HG03571 (cell line): Measurements from ENCODE around the gene BET1L.
A peak's percentile ranks its signal among the peaks of the same experiment; 100 is the strongest.

Experiments
- ATAC-seq: cut with Tn5 transposase; IDR thresholded peaks from one replicate; pipeline ENCODE4 v1.9.1; 2021; ENCODE audit not compliant: unreplicated experiment

BET1L gene

DNA sequence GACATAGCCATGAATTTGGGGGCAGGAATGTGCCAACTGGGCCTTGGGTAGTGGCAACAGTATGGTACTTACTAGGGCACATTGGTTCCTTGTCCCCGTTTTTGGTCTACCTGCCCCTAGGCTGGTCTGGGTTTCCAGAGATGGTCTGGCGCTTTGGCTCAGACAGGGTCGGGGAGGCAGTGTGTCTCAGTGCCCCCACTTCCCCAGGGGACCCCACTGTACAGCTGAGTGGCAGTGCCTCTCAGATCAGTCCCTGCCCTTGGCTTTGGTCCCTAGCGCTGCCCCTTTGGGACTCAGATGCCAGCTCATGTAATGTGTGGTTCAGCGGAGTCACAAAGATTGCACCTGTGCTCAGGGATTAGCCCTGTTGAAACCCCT, 3.6 kb upstream of the BET1L start:
- ATAC-seq, result no peak

DNA sequence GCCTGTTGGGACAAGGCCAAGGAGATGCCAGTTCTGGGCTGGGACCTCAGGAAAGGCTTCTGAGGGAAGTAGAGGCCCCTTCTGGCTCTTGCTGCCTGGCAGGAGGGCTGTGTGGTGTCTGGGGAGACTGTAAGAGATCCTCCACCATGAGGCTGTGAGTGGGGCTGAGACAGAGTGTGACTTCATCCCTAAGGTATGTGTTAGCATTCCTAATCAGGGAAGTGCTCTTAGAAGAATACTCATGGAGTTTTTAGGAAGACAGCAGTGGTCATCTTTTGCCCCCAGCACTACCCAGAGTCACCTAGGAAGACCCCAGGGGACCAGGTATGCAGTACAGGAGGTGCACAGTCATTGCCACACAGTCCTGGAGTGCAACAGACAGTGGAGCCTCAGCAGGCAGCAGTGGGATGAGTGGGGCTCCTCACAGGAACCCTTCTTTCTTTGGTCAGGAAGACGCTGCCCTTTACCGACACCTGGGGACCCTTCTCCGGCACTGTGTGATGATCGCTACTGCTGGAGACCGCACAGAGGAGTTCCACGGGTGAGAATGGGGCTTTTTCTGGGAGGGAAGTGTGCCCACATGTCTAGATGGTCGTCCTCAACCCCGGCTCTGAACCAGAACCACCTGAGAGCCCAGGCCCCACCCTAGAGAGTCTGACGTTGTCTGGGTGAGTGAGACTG, 3.1 kb upstream of the BET1L start:
- no peak for ATAC-seq

DNA sequence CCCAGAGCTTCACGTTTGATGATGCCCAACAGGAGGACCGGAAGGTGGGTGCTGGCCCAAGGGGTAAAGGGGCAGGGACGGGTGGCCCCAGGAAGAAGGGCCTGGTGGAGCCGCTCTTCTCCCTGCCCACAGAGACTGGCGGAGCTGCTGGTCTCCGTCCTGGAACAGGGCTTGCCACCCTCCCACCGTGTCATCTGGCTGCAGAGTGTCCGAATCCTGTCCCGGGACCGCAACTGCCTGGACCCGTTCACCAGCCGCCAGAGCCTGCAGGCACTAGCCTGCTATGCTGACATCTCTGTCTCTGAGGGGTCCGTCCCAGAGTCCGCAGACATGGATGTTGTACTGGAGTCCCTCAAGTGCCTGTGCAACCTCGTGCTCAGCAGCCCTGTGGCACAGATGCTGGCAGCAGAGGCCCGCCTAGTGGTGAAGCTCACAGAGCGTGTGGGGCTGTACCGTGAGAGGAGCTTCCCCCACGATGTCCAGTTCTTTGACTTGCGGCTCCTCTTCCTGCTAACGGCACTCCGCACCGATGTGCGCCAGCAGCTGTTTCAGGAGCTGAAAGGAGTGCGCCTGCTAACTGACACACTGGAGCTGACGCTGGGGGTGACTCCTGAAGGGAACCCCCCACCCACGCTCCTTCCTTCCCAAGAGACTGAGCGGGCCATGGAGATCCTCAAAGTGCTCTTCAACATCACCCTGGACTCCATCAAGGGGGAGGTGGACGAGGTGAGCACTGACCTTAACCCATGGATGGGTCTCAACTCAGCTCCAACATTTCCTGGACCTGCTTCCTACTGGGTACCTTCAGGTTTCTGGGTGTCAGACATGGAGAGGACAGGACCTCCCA, 2.3 kb upstream of the BET1L start:
- no peak for ATAC-seq

DNA sequence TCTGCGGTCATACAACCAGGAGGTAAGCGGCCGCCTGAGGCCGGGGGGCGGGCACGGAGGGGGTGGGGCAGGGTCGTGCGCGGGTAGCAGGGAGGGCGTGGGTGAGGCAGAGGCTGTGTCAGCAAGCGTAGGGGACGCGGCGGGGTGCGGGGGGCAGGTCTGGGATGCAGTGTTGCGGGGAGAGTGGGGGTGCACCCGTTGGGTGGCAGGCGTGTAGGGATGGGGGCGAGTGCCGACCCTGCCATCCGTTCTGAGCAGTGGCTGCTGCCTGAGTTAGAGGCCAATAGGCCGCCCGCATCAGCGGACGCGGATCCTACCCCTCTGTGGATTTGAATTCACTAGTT, 1.7 kb upstream of the BET1L start:
- peak; percentile 2 for ATAC-seq

DNA sequence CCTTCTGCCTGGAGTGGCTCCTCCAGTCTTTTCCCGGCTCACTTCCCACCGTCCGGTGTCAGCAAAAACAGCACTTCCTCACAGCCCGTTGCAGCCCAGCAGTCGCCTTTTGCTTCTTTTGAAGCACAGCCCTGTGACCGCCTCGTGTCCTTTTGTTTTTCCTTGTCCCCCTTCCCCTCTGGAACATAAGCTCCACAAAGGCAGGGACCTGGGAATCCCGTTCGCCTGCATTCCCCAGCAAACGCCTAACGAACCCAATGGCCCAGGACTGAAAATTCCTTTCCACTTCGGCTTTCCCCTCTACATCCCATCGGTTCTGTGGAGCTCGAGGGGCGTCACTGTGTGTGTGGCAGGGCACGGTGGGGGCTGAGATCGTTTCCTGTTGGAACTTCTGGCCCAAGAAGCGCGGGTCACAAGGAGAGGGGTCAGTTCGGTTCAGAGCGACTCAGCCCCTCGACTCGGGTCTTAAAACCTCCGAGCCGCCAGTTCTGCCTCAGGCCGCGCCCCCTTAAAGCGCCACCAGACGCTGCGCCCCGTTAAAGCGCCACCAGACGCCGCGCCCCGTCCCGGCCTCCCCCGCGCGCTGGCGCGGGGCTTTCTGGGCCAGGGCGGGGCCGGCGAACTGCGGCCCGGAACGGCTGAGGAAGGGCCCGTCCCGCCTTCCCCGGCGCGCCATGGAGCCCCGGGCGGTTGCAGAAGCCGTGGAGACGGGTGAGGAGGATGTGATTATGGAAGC, 1.1 kb upstream of the BET1L start:
- ATAC-seq, result peak; percentile 37

DNA sequence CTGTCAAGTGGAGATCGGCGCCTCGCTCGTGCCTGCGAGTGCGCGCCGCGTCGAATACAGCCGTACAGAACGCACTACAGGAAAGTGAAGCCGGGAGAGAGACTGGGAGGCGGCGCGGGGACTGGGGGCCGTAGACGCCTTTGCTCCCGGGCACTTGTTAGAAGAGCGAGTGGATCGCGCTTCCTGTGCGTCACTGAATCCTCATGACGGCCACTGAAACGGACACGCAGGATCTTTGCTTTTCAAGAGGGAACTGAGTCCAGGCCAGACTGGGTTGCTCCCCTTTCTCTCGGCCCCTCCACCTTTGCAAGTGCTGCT, 623 bp upstream of the BET1L start:
- ATAC-seq, result no peak

DNA sequence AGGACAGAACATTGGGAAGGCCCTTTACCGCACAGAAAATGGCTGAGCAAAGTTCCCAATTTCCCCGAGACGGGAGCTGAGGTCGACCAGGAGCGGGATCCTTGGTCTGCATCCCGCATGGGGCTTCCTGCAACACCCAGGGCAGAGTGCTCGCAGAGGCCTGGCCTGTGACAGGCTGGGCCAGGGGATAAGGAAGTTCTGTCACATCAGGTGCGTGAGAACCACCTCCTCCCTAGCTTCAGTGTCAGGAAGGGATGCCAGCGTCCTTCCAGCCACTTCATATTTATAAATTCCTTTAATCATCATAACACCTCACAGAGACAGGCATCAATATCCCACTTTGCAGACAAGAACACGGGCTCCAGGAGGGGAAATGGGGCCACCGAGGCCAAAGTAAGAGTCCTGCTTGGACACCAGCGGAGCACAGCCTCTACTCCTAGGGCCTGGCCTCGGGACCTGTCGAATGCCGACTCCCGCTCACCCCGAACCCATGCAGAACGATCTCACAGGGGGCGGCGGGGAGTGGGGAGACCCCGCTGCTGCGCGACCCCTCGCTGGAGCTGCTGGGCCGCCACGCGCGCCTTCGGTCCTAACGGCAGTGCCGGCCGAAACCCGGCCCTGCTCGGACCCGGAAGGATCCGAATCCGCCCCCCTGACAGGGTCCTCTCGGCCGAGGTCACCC, 532 bp downstream of the BET1L start:
- peak; percentile 2 for ATAC-seq

DNA sequence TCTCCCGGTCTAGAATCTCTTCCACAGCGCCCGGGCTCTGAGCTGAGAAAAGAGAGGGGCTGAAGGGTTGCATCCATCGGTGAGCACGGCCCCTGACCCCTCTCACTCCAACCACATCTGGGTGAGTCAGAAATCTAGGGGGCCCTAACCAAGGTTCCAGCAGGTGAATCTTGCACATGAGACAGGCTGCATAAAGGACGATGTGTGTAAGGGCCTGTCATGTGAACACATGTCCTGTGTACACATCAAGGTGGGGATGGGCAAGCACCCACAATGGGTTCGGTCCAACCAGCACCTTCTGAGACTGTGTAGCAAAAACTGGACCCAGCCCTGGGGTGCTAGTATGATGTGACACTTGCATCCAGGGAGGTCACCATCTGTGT, 1.2 kb downstream of the BET1L start:
- ATAC-seq, result no peak

DNA sequence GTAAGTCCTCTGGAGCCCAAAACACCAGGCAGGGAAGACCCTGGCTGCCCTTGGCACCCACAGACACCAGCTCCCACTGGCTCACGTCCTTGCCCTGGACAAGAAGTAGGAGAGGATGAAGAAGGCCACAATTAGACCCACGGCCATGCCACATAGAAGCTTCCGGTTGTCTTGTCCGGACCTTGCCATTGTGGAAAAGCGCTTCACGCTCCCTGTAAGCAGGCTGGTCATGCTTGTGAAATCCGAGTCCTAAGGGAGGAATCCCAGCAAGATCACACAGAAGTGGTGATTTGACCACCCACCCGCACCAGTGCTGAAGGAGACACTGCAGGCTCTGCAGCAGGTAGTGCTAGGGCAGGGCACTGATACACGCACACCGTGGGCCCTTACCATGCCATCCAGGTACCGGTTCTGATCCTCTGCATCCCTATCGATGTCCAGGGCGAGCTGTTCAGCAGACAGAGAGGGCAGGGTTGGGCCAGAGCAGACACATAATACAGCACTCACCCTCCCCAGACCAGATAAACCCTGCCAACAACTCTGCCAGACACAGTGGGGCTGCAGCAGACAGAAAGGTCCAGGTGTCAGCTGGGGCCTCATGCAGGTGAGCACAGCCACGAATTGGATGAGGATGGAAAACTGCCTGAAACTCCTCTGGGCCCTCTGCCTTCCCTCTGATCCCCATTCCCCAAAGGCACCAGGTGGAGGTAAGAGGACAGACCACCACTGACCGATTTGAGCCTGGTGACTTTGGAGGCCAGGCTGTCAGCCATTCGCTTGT, 1.8 kb downstream of the BET1L start:
- no peak for ATAC-seq

DNA sequence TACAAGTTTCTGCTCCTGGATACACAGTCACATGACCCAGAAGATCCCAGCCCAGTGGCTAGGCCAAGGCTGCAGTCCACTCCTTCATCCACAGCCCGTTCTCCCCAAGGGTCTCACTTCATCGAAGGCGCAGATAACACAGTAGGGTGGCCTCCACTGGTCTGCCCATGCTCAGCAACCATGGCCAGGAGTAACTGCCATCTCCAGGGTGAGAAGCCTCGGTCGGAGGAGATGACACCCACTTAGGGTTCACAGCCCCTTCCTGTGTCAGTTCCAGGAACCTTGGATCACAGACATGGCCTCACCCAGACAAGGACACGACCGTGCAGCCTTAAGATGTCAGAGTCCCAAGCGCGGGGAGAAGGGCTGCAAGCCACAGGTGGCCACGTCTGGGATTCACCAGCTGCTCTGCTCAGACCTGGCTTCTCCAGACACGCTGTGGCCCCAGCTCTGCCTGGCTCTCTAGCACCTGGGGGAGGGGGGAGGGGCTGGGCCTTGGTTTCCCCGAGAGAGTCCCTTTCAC, 2.6 kb downstream of the BET1L start:
- ATAC-seq, result no peak

DNA sequence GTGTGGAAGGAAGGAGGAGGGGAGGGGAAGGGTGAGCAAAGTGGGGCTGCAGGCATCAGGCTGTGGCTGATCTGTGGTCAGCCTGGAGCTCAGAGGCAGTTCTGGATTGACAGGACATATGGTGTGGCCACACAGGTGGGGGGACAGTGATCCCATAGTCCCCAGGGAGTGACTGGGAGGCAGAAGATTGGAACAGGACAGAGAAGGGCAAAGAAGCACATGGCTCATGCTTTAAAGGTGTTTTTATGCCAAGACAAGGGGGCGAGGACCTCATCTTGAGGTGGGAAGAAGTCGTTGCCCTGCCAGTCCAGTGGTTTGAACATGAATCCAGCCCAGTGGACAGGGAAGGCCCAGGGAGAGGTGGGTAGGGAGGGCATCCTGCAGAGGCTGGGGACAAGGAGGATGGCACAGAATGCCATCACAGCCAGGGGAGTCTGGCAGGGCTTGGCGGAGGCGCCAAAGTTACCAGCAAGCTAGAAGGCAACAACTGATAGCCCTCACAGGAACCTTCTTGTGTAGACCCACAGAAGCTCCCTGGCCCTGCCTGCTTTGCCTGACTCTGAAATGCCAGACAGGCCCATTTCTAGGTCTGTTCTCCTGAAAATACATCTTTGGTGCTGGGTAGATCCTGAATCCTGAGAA, 3.1 kb downstream of the BET1L start:
- no peak for ATAC-seq

DNA sequence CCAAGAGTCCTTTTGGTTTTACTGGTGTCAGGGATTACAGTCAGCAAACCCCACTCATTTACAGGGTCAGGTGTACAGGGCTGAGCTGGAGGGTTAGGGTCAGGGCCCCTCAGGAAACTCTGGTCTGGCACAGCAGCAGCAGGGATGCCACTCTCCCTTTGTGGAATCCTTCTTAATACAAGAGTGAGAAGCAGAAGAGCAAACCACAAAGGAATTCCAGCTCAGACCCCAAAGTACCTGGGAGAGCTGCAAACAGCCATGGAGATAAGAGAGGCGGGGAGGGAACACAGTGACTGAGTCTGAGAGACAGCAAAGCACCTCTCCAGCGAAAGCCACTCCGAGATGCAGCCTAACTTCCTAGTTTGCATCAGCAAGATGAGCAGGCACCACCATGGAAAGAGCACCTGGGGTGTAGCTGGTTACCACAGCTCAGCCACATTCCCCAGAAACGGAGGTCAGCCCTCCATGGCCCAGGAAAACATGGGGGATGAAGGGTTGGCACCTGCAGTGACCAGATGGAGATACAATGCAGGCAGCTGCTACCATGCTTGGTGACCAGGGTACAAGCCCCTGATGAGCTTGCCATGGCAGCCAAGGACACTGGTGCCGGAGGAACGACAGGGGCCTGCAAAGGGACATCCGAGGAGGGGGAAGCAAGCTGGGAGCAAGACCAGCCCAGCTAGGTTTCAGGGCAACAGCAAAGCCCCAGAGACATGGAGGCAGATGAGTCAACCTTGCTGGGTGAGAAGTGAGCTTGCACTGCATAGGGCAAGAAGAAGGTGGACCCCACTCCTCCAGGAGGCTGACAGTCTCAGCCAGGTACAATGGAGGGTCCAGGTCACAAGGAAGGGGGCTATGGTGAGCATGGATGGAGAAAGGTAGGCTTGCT, 3.9 kb downstream of the BET1L start:
- no peak for ATAC-seq

DNA sequence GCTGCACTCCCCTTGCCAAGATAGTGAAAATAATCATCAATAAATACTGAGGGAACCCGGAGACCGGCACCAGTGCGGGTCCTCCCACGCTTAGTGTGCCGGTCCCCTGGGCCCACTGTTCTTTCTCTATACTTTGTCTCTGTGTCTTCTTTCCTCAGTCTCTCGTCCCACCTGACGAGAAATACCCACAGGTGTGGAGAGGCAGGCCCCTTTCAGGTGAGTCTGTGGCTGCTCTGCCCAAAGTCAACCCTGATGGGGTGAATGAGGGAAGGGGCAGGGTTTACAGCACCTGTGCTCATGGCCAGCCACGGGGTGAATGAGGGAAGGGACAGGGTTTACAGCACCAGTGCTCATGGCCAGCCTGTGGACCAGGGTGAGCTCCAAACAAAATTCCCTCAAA, 4.7 kb downstream of the BET1L start:
- no peak for ATAC-seq

DNA sequence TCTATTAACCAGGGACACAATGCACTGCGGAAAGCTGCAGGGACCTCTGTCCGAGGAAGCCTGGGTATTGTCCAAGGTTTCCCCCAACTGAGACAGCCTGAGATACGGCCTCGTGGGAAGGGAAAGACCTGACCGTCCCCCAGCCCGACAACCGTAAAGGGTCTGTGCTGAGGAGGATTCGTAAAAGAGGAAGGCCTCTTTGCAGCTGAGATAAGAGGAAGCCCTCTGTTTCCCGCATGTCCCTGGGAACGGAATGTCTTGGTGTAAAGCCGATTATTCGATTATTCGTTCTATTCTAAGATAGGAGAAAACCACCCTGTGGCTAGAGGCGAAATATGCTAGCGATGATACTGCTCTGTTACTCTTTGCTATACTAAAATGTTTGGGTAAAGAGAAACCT, 5.2 kb downstream of the BET1L start:
- ATAC-seq, result no peak

DNA sequence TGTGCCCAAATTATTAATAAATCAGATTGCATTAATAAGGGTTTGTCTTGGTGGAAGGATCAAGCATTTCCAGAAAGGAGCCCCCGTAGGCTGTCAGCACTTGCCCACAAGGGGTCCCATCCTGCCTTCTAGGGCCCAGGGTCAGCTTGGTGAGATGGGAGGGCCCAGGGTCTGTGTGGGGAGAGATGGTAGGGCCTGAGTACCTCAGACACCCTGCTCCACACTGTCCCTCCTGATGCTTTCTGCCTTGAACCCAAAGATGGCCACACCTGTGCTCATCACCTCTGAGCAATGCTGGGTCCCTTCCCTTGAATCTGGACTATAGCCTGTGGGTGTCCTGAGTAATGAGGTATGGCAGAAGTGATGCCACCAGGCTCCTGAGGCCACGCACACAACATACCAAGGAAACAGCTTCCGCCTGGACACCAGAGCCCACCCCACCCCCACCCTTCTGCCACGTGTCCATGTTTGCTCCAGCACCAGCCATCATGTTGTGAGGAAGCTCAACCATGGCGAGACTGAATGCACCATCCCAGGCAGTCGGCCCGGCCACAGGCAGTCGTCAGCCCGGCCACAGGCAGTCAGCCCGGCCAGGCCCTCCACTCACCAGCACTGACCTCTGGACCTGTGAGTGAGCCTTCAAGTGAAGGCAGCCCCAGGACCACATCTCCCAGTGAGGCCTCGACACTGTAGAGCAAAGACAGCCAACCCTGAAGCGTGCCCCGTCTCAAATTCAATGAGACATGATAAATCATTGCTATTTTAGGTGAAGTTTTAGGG, 6.8 kb downstream of the BET1L start:
- no peak for ATAC-seq

DNA sequence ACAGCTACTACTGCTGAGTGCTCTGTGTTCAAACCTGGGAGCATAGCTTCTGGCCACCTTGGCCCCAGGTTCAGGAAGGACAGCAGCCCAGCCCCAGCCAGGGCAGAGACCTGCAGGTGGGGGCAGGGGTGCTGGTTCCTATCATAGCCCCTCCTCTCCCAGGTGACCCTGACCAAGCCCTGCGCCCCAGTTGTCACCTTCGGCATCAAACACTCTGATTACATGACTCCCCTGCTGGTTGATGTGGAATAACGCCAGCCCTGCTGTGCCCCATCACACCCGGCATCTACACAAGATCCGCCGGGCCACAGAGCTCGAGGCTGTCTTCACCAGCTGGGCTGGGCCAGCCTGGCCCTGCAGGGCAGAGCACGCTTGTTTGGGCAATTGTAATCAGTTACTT, 7.4 kb downstream of the BET1L start:
- no peak for ATAC-seq

DNA sequence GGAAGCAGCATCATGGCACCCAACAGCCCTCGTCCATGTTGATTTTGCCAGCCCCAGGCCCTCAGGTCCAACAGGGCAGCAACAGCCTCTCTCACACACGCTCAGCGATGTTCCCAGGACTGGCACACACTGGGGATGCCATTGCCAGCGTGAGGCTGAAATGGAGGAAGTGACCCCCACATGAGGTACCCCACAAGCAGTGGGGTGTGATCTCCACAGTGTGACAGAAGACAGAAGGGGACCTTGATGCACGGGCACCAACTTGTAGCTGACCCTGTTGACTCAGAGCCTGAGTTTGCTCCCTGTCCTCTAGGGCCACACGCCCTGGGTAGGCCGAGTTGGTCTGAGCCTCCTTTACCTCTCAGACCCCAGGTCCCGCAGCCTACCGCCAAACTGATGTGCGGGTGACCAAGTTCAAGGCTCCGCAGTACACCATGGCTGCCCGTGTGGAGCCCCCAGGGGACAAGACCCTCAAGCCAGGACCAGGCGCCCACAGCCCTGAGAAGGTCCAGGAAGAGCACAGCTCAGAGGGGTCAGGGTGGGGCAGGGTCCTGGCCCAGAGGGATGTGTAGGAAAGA, 8.1 kb downstream of the BET1L start:
- ATAC-seq, result no peak

DNA sequence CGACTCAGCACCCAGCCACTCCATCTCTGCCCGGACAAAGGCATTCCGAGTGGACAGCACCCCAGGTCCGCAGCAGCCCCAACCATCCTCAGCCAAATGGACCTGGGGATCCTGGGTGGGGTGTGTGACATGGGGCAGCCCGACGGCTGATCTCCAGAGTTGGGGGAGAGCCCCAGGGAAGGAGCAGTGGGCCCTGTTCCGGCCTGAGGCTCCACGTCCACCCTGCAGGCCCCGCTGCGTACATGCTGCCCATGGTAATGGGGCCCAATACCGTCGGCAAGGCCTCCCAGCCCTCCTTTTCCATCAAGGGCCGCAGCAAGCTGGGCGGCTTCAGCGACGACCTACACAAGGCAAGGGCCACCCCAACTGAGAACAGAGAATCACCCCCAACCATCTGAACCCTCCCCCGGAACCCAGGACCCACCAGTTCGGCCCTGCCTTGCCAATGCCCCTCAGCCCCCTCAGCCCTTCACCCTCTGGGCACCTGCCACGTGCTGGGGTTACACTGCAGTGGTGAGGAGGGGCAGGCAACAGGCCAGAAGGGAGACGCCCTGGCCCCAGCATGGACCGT, 8.9 kb downstream of the BET1L start:
- ATAC-seq, result no peak
